Activated T-helper 2 cell treated with anti-CD3 and anti-CD28 coated beads, Interferon-gamma antibody, Interleukin-2, Interleukin-4, amounts not matched to agents 10 μg/mL and 5 μg/mL and 100 μg/mL, durations not matched to agents 14 hours and 24 hours and 36 hours (primary cell): Measurements from ENCODE around the gene SFXN2. TPM values are rescaled to one million over a fixed set of nuclear protein-coding genes. Genes with fewer than 3 reads are reported as not detected.
"Not testable (repeated sequence)": the region's sequence is repeated elsewhere in the genome, so short reads cannot be mapped to it uniquely, and the experiment has no call there.

Experiments used
- DNase-seq: peaks from one replicate; pipeline ENCODE4 v3.0.0; 2021; ENCODE audit warnings: low spot score
- H3K27ac Mint-ChIP-seq: one replicate; pipeline ENCODE4 v1.8.0; 2021; ENCODE audit warnings: mixed read lengths
- H3K27me3 Mint-ChIP-seq: one replicate; pipeline ENCODE4 v1.8.0; 2021; ENCODE audit warnings: low read depth, mixed read lengths
- H3K36me3 Mint-ChIP-seq: one replicate; pipeline ENCODE4 v1.8.0; 2021; ENCODE audit warnings: low read depth, mixed read lengths
- H3K4me1 Mint-ChIP-seq: one replicate; pipeline ENCODE4 v1.8.0; 2021; ENCODE audit warnings: low read depth, mixed read lengths
- H3K4me3 Mint-ChIP-seq: one replicate; pipeline ENCODE4 v1.8.0; 2021; ENCODE audit warnings: low read depth, mild to moderate bottlenecking, moderate library complexity, mixed read lengths
- H3K9me3 Mint-ChIP-seq: one replicate; pipeline ENCODE4 v1.8.0; 2021; ENCODE audit warnings: mixed read lengths
- intact Hi-C: fragments of 100-400 bp; cut with micrococcal nuclease; formaldehyde crosslinking; loops from one replicate; pipeline ENCODE4 v1.15.1; 2023
- total RNA-seq: library from RNA; stranded (reverse); gene quantifications from 2 replicates; pipeline ENCODE4 v1.2.3, GENCODE V29; 2022

The SFXN2 gene
- total RNA-seq, 1 donor from 2014 or later, result 52.2 TPM

GRCh38 chr10:102715880-102716279 lies 1.4 kb downstream of the SFXN2 start:
- Mint-ChIP-seq H3K27ac (peak overlapping the region; percentile 43), H3K27me3 (no peaks in the 10 kb centered on the region), H3K36me3 (peaks cover 35% of the 10 kb centered on the region), H3K9me3 (no peaks in the 10 kb centered on the region), H3K4me1 (peaks cover 48% of the 10 kb centered on the region), H3K4me3 (peak overlapping the region; percentile 92)
- intact Hi-C loops, result no loop called here
- DNase-seq, result no peak

- H3K9me3 Mint-ChIP-seq, H3K4me3 Mint-ChIP-seq, H3K27me3 Mint-ChIP-seq, intact Hi-C loops, DNase-seq: not testable (repeated sequence)
- H3K4me1 Mint-ChIP-seq, result peaks cover 43% of the 10 kb centered on the region
- peak overlapping the region; percentile 64 for H3K27ac Mint-ChIP-seq
- peaks cover 39% of the 10 kb centered on the region for H3K36me3 Mint-ChIP-seq
Observed at GRCh38 chr10:102716900-102717565, 2.6 kb downstream of the SFXN2 start.

GRCh38 chr10:102718220-102718619 lies 3.8 kb downstream of the SFXN2 start:
- H3K36me3 Mint-ChIP-seq, result peaks cover 42% of the 10 kb centered on the region
- no peaks in the 10 kb centered on the region for H3K9me3 Mint-ChIP-seq
- no peak for DNase-seq
- H3K27me3 Mint-ChIP-seq, result no peaks in the 10 kb centered on the region
- intact Hi-C loops, result no loop called here
- H3K4me1 Mint-ChIP-seq, result peaks cover 35% of the 10 kb centered on the region
- peak overlapping the region; percentile 7 for H3K4me3 Mint-ChIP-seq
- H3K27ac Mint-ChIP-seq, result peak overlapping the region; percentile 64

GRCh38 chr10:102720337-102720736 lies 5.9 kb downstream of the SFXN2 start:
- no peak overlapping the region for H3K4me3 Mint-ChIP-seq
- H3K4me1 Mint-ChIP-seq, result peaks cover 31% of the 10 kb centered on the region
- no peak overlapping the region for H3K27ac Mint-ChIP-seq
- H3K36me3 Mint-ChIP-seq, result peaks cover 53% of the 10 kb centered on the region
- intact Hi-C loops, result no loop called here
- H3K9me3 Mint-ChIP-seq, result peaks cover 5% of the 10 kb centered on the region
- no peaks in the 10 kb centered on the region for H3K27me3 Mint-ChIP-seq
- DNase-seq, result no peak

- intact Hi-C loops, result no loop called here
- Mint-ChIP-seq H3K4me1 (peaks cover 29% of the 10 kb centered on the region), H3K27ac (no peak overlapping the region), H3K4me3 (no peak overlapping the region), H3K9me3 (peaks cover 5% of the 10 kb centered on the region), H3K36me3 (peaks cover 52% of the 10 kb centered on the region), H3K27me3 (no peaks in the 10 kb centered on the region)
- DNase-seq, result no peak
Observed at GRCh38 chr10:102720775-102721301, 6.4 kb downstream of the SFXN2 start.

GRCh38 chr10:102721954-102722353 lies 7.5 kb downstream of the SFXN2 start:
- Mint-ChIP-seq H3K4me3 (no peak overlapping the region), H3K27ac (peak overlapping the region; percentile 82), H3K36me3 (peaks cover 53% of the 10 kb centered on the region), H3K9me3 (peaks cover 5% of the 10 kb centered on the region), H3K27me3 (no peaks in the 10 kb centered on the region), H3K4me1 (peaks cover 24% of the 10 kb centered on the region)
- DNase-seq, result no peak
- intact Hi-C loops, result no loop called here

GRCh38 chr10:102723989-102724388 lies 9.6 kb downstream of the SFXN2 start:
- Mint-ChIP-seq H3K4me1 (peaks cover 14% of the 10 kb centered on the region), H3K27ac (no peak overlapping the region), H3K4me3 (no peak overlapping the region), H3K27me3 (no peaks in the 10 kb centered on the region), H3K9me3 (peaks cover 5% of the 10 kb centered on the region), H3K36me3 (peaks cover 56% of the 10 kb centered on the region)
- intact Hi-C loops, result no loop called here
- DNase-seq, result no peak

GRCh38 chr10:102726274-102726673 lies 11.8 kb downstream of the SFXN2 start:
- DNase-seq, result no peak
- intact Hi-C loops, result no loop called here
- peaks cover 13% of the 10 kb centered on the region for H3K4me1 Mint-ChIP-seq
- no peak overlapping the region for H3K27ac Mint-ChIP-seq
- no peaks in the 10 kb centered on the region for H3K27me3 Mint-ChIP-seq
- H3K36me3 Mint-ChIP-seq, result peaks cover 55% of the 10 kb centered on the region
- H3K4me3 Mint-ChIP-seq, result no peak overlapping the region
- H3K9me3 Mint-ChIP-seq, result peaks cover 5% of the 10 kb centered on the region

GRCh38 chr10:102727037-102727818 lies 12.8 kb downstream of the SFXN2 start:
- Mint-ChIP-seq H3K9me3 (peaks cover 5% of the 10 kb centered on the region), H3K27me3 (no peaks in the 10 kb centered on the region), H3K27ac (no peak overlapping the region), H3K36me3 (peaks cover 54% of the 10 kb centered on the region), H3K4me3 (no peak overlapping the region), H3K4me1 (peaks cover 6% of the 10 kb centered on the region)
- intact Hi-C loops, result no loop called here
- DNase-seq, result no peak

- DNase-seq, result peak; percentile 39
- H3K9me3 Mint-ChIP-seq, result peaks cover under 1% of the 10 kb centered on the region
- peaks cover 6% of the 10 kb centered on the region for H3K4me1 Mint-ChIP-seq
- H3K27me3 Mint-ChIP-seq, result no peaks in the 10 kb centered on the region
- intact Hi-C loops, result loop anchor here (2.0 kb wide), 1 partner anchor 171 kb away; no protein-coding TSS in a partner anchor
- peak overlapping the region; percentile 24 for H3K27ac Mint-ChIP-seq
- H3K36me3 Mint-ChIP-seq, result peaks cover 58% of the 10 kb centered on the region
- H3K4me3 Mint-ChIP-seq, result no peak overlapping the region
Observed at GRCh38 chr10:102729029-102730026, 14.9 kb downstream of the SFXN2 start.

GRCh38 chr10:102731222-102731800 lies 16.9 kb downstream of the SFXN2 start:
- Mint-ChIP-seq H3K4me1 (peaks cover 6% of the 10 kb centered on the region), H3K9me3 (no peaks in the 10 kb centered on the region), H3K36me3 (peaks cover 58% of the 10 kb centered on the region), H3K27ac (no peak overlapping the region), H3K4me3 (no peak overlapping the region), H3K27me3 (no peaks in the 10 kb centered on the region)
- intact Hi-C loops, result no loop called here
- DNase-seq, result no peak

- H3K4me1 Mint-ChIP-seq, result peaks cover 6% of the 10 kb centered on the region
- H3K27ac Mint-ChIP-seq, result peak overlapping the region; percentile 33
- no peaks in the 10 kb centered on the region for H3K27me3 Mint-ChIP-seq
- intact Hi-C loops, result no loop called here
- peaks cover 51% of the 10 kb centered on the region for H3K36me3 Mint-ChIP-seq
- H3K4me3 Mint-ChIP-seq, result no peak overlapping the region
- H3K9me3 Mint-ChIP-seq, result no peaks in the 10 kb centered on the region
- no peak for DNase-seq
Observed at GRCh38 chr10:102732661-102733060, 18.2 kb downstream of the SFXN2 start.
